Spleen (tissue), 11 donors: ENCODE measurements around the gene FAM107B. TPM values are rescaled to one million over a fixed set of nuclear protein-coding genes. Genes with fewer than 3 reads are reported as not detected.

Experiments used
- DNase-seq: peaks from one replicate; pipeline ENCODE4 v3.0.0-alpha.2; 2020
- H3K27ac ChIP-seq, 8 donors: fragments of 200-600 bp; sonication (generic) in 7 of 8; 1 replicate in 4 of 8; 2 replicates in 4 of 8; pipeline versions ENCODE4 v1.5.0 to v1.8.0; 2016 to 2021; ENCODE audit warnings: inconsistent platforms in 4 of 8, mild to moderate bottlenecking in 4 of 8, moderate library complexity in 1 of 8
- H3K27me3 ChIP-seq, 7 donors: fragments of 200-600 bp; sonication (generic) in 6 of 7; replicated peaks in 1 of 7; 1 replicate in 4 of 7; 2 replicates in 3 of 7; pipeline versions ENCODE4 v1.5.0 to v1.8.0; 2016 to 2021; ENCODE audit warnings: inconsistent platforms in 3 of 7, mild to moderate bottlenecking in 1 of 7
- H3K36me3 ChIP-seq, 6 donors: fragments of 200-600 bp; sonication (generic) in 5 of 6; 1 replicate in 4 of 6; 2 replicates in 2 of 6; pipeline versions ENCODE4 v1.5.0 to v1.8.0; 2016 to 2021; ENCODE audit warnings: inconsistent platforms in 2 of 6
- H3K4me1 ChIP-seq, 6 donors: fragments of 200-600 bp; sonication (generic) in 5 of 6; 1 replicate in 3 of 6; 2 replicates in 3 of 6; pipeline versions ENCODE4 v1.5.0 to v1.8.0; 2016 to 2021; ENCODE audit warnings: inconsistent platforms in 3 of 6
- H3K4me3 ChIP-seq, 8 donors: fragments of 200-600 bp; sonication (generic) in 7 of 8; 1 replicate in 4 of 8; 2 replicates in 4 of 8; pipeline versions ENCODE4 v1.5.0 to v1.8.0; 2016 to 2021; ENCODE audit warnings: inconsistent platforms in 4 of 8, mild to moderate bottlenecking in 4 of 8, moderate library complexity in 2 of 8
- H3K9me3 ChIP-seq, 8 donors: fragments of 200-600 bp; sonication (generic) in 7 of 8; 1 replicate in 4 of 8; 2 replicates in 4 of 8; pipeline versions ENCODE4 v1.5.0 to v1.8.0; 2016 to 2021; ENCODE audit warnings: inconsistent platforms in 4 of 8
- CTCF ChIP-seq, 11 experiments: fragments of 200-600 bp in 7 of 11; fragments of 450-650 bp in 4 of 11; sonication (generic) in 4 of 11; IDR thresholded peaks in 8 of 11; conservative IDR thresholded peaks in 3 of 11; 1 replicate in 7 of 11; 2 replicates in 4 of 11; pipeline versions ENCODE4 v1.4.0 to v1.8.0; 2016 to 2021; ENCODE audit warnings: antibody characterized with exemption in 11 of 11, inconsistent platforms in 4 of 11, mild to moderate bottlenecking in 1 of 11
- POLR2A ChIP-seq, 3 donors: fragments of 450-650 bp; IDR thresholded peaks; one replicate each; pipeline ENCODE4 v1.5.1; 2017; ENCODE audit warnings: antibody characterized with exemption in 3 of 3, mild to moderate bottlenecking in 1 of 3
- POLR2AphosphoS5 ChIP-seq, 3 donors: sonication (generic); formaldehyde crosslinking; IDR thresholded peaks; one replicate each; pipeline ENCODE4 v1.5.1; 2017; ENCODE audit warnings: antibody characterized with exemption in 3 of 3
- WGBS, 5 donors: extraction: QIAGEN DNeasy Blood & Tissue Kit in 3 of 5; methylation state at CpG; one replicate each; pipeline versions ENCODE4 v1.1.5 to v1.1.7; 2013 to 2018; 5-methylcytosine and 5-hydroxymethylcytosine counted together
- intact Hi-C: fragments of 100-400 bp; cut with DNase I; formaldehyde crosslinking; loops from one replicate; pipeline ENCODE4 v1.15.0; 2023; ENCODE audit warnings: low total_unique reads
- polyA plus RNA-seq, 3 donors: library from polyadenylated mRNA; stranded (reverse); fragments of 200-250 nt; gene quantifications; one replicate each; pipeline ENCODE4 v1.2.1, GENCODE V29; 2013
- total RNA-seq, 7 donors: library from RNA; depleted of rRNA in 3 of 7; stranded (reverse); fragments of >200 nt in 3 of 7; fragmentation: NEBNext Ultra II Directional in 4 of 7; extraction: Animal tissue kit (Norgen Biotek cat#: 25700) in 4 of 7; gene quantifications; one replicate each; pipeline versions ENCODE4 v1.1.0 to v1.2.1, GENCODE V29; 2016 to 2021
- donor health status: healthy with polysubstance abuse.
- donor health status: DM: no; HTN: no; CAD: no; lungs with moderate emphysema.
- donor health status: DM: no; HTN: no; CAD: no.
- donor health status: Bipolar disorder and iron deficiency.
- donor health status: healthy.
- donor health status: DM: no; HTN: no; CAD: no.
- donor health status: DM: yes; HTN: yes; CAD: no.

The FAM107B gene
- total and polyA plus RNA-seq, 10 donors = 40.1 to 115 (median 75.5) TPM

- intact Hi-C loops = no loop called here
- WGBS, 5 donors = 78 to 91% (median 84%) methylated on average over 4 of the region's 4 CpGs
- Histone ChIP-seq H3K4me1 (no peaks in the 10 kb centered on the region), H3K4me3 (no peak overlapping the region), H3K36me3 (no peaks in the 10 kb centered on the region), H3K9me3 (no peaks in the 10 kb centered on the region), H3K27me3 (peaks cover 0 to 23% (median 0%) of the 10 kb centered on the region in 7 donors), H3K27ac (no peak overlapping the region)
- no peak for DNase-seq
- TF ChIP-seq POLR2AphosphoS5 (IDR thresholded peaks at IDR 0.05) (no peak), CTCF (IDR thresholded peaks at IDR 0.05 in 8 of 11, conservative IDR thresholded peaks at IDR 0.05 in 3 of 11) (no peak), POLR2A (IDR thresholded peaks at IDR 0.05) (no peak)
Measured at GRCh38 chr10:14481014-14481413, 293.7 kb downstream of the FAM107B start.

DNA sequence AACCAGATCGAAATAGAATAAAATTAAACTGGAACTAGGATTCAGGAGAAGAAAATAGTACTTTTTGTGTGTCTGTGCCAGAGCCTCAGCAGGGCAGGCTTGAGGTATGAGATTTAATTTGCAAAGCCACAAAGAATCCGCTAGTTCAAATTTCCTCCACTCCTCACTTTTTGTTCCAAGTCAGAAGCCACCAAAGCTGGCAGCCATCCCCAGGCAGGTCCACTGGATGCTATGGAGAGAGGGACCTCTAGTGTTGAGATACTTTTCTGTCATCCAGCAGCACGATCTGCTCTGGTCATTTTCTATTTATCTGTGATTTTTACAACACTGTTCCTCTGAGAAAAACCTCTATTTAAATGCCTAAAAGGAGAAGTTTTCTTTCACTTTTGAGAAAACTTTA lies 296.1 kb downstream of the FAM107B start:
- H3K27ac ChIP-seq = no peak overlapping the region
- no peak for DNase-seq
- no peaks in the 10 kb centered on the region for H3K9me3 ChIP-seq
- no peaks in the 10 kb centered on the region for H3K4me1 ChIP-seq
- no peaks in the 10 kb centered on the region for H3K36me3 ChIP-seq
- no peak for TF ChIP-seq POLR2AphosphoS5 (IDR thresholded peaks at IDR 0.05)
- peak in 9 of 11 experiments; percentile 18 to 61 (median 47) for TF ChIP-seq CTCF (IDR thresholded peaks at IDR 0.05 in 8 of 11, conservative IDR thresholded peaks at IDR 0.05 in 3 of 11)
- no peak for TF ChIP-seq POLR2A (IDR thresholded peaks at IDR 0.05)
- peaks cover 0 to 18% (median 0%) of the 10 kb centered on the region in 7 donors for H3K27me3 ChIP-seq
- H3K4me3 ChIP-seq = no peak overlapping the region
- intact Hi-C loops = loop anchor here (10.0 kb wide), 1 partner anchor 284 kb away; no protein-coding TSS in a partner anchor
- 30 to 52% (median 37%) methylated on average over 3 of the region's 3 CpGs for WGBS, 5 donors

- H3K9me3 ChIP-seq = no peaks in the 10 kb centered on the region
- no peak for TF ChIP-seq POLR2AphosphoS5 (IDR thresholded peaks at IDR 0.05)
- no peak for TF ChIP-seq CTCF (IDR thresholded peaks at IDR 0.05 in 8 of 11, conservative IDR thresholded peaks at IDR 0.05 in 3 of 11)
- TF ChIP-seq POLR2A (IDR thresholded peaks at IDR 0.05) = no peak
- intact Hi-C loops = loop anchor here (10.0 kb wide), 1 partner anchor 283 kb away; no protein-coding TSS in a partner anchor
- no peaks in the 10 kb centered on the region for H3K4me1 ChIP-seq
- H3K36me3 ChIP-seq = no peaks in the 10 kb centered on the region
- DNase-seq = no peak
- peaks cover 0 to 16% (median 0%) of the 10 kb centered on the region in 7 donors for H3K27me3 ChIP-seq
- 65 to 86% (median 72%) methylated on average over 7 of the region's 7 CpGs for WGBS, 5 donors
- H3K4me3 ChIP-seq = no peak overlapping the region
- no peak overlapping the region for H3K27ac ChIP-seq
Measured at GRCh38 chr10:14478201-14478600, 296.5 kb downstream of the FAM107B start.

GRCh38 chr10:14477408-14477710 lies 297.3 kb downstream of the FAM107B start:
- 70 to 83% (median 82%) methylated on average over 4 of the region's 4 CpGs for WGBS, 5 donors
- TF ChIP-seq POLR2AphosphoS5 (IDR thresholded peaks at IDR 0.05) (no peak), POLR2A (IDR thresholded peaks at IDR 0.05) (no peak), CTCF (IDR thresholded peaks at IDR 0.05 in 8 of 11, conservative IDR thresholded peaks at IDR 0.05 in 3 of 11) (no peak)
- no peak overlapping the region for H3K27ac ChIP-seq
- peaks cover 0 to 13% (median 0%) of the 10 kb centered on the region in 7 donors for H3K27me3 ChIP-seq
- no peaks in the 10 kb centered on the region for H3K4me1 ChIP-seq
- H3K36me3 ChIP-seq = no peaks in the 10 kb centered on the region
- no peak overlapping the region for H3K4me3 ChIP-seq
- DNase-seq = no peak
- intact Hi-C loops = loop anchor here (10.0 kb wide), 1 partner anchor 283 kb away; no protein-coding TSS in a partner anchor
- H3K9me3 ChIP-seq = no peaks in the 10 kb centered on the region
